Ishikawa (cell line): ENCODE measurements around the gene HOXC4.

Experiments
- MAX ChIP-seq: IDR thresholded peaks from 2 replicates; pipeline ENCODE4 v1.6.1; 2012
- TF ChIP-seq, protein P1 (sequence below): IDR thresholded peaks from 2 replicates; pipeline ENCODE4 v1.6.1; 2012

GRCh38 chr12:54008260-54008552 is 45.4 kb upstream of the HOXC4 start:
- TF ChIP-seq, protein P1, sequence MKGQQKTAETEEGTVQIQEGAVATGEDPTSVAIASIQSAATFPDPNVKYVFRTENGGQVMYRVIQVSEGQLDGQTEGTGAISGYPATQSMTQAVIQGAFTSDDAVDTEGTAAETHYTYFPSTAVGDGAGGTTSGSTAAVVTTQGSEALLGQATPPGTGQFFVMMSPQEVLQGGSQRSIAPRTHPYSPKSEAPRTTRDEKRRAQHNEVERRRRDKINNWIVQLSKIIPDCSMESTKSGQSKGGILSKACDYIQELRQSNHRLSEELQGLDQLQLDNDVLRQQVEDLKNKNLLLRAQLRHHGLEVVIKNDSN: no peak
- TF ChIP-seq MAX: no peak
